C4-2B (cell line): Measurements from ENCODE around the gene SRXN1.

Source experiments
- ZFX ChIP-seq: fragments of 450-650 bp; IDR thresholded peaks from 2 replicates; pipeline ENCODE4 v1.6.1; 2017
- TF ChIP-seq, protein P1 (sequence below): fragments of 450-650 bp; conservative IDR thresholded peaks from 2 replicates; pipeline ENCODE4 v1.5.1; 2017; ENCODE audit warnings: mild to moderate bottlenecking

DNA sequence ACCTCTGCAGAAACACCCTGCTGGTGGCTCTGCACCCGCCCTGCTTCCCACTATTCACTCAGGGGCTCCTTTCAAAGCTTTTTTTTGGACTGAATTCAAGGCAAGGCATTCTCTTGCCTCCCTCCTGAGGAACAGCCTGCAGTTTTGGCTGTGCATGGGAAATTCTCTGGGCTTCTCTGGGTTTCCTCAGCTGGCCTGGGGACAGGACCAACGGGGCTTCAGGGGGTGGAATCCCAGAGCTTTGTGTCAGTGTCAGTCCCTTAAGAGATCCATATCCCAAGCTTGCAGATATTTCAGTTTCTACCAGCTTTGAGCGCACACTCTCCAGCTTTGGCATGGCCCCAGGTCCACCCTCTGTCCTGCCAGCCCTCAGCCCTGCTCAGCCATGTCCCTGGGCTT lies 20.6 kb upstream of the SRXN1 start:
- TF ChIP-seq, protein P1, sequence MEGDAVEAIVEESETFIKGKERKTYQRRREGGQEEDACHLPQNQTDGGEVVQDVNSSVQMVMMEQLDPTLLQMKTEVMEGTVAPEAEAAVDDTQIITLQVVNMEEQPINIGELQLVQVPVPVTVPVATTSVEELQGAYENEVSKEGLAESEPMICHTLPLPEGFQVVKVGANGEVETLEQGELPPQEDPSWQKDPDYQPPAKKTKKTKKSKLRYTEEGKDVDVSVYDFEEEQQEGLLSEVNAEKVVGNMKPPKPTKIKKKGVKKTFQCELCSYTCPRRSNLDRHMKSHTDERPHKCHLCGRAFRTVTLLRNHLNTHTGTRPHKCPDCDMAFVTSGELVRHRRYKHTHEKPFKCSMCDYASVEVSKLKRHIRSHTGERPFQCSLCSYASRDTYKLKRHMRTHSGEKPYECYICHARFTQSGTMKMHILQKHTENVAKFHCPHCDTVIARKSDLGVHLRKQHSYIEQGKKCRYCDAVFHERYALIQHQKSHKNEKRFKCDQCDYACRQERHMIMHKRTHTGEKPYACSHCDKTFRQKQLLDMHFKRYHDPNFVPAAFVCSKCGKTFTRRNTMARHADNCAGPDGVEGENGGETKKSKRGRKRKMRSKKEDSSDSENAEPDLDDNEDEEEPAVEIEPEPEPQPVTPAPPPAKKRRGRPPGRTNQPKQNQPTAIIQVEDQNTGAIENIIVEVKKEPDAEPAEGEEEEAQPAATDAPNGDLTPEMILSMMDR: no peak
- no peak for TF ChIP-seq ZFX
